HG03460 (cell line): Measurements from ENCODE around the gene TMEM9.

Experiments
- ATAC-seq: cut with Tn5 transposase; IDR thresholded peaks from one replicate; pipeline ENCODE4 v1.9.1; 2021; ENCODE audit not compliant: unreplicated experiment

TMEM9 gene

GRCh38 chr1:201109651-201110050 lies 44.6 kb downstream of the TMEM9 start:
- ATAC-seq, result no peak

GRCh38 chr1:201108614-201109013 lies 45.7 kb downstream of the TMEM9 start:
- ATAC-seq, result no peak

DNA sequence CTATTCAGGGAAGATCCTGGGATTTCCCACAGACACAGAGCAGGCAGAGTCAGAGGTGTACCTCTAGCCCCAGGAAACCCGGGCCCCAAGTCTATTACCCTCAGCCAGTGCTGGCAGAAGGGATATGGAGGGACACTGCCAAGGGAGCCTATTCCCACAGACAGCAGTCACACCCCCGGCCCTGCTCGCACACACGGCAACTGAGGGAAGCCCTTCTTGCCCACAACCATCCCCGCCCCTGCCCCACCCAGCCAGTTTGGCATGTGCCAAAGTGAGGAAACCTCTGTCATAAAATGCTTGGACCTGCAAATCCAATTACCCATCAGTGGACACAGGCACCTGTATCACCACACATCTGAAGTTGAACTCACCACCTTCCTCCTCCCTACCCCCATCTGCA lies 48.6 kb downstream of the TMEM9 start:
- ATAC-seq, result no peak

DNA sequence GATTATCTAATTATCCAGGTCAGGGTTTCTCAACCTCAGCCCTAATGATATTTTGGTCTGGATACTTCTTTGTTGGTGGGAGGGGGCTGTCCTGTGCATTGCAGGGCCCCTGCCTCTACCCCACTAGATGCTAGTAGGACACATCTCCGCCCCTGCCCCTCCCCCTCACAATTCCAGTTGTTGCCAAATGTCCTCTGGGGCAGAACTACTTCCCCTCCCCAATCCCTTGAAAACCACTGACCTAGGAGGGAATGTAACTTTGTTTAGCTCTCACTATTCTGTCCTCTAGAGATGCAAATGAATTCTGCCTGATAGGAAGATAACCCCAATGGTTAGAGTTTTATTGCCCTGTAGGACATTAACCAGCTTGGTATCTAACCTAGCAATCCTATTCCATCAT lies 50.1 kb downstream of the TMEM9 start:
- no peak for ATAC-seq

GRCh38 chr1:201103666-201104065 lies 50.6 kb downstream of the TMEM9 start:
- no peak for ATAC-seq

DNA sequence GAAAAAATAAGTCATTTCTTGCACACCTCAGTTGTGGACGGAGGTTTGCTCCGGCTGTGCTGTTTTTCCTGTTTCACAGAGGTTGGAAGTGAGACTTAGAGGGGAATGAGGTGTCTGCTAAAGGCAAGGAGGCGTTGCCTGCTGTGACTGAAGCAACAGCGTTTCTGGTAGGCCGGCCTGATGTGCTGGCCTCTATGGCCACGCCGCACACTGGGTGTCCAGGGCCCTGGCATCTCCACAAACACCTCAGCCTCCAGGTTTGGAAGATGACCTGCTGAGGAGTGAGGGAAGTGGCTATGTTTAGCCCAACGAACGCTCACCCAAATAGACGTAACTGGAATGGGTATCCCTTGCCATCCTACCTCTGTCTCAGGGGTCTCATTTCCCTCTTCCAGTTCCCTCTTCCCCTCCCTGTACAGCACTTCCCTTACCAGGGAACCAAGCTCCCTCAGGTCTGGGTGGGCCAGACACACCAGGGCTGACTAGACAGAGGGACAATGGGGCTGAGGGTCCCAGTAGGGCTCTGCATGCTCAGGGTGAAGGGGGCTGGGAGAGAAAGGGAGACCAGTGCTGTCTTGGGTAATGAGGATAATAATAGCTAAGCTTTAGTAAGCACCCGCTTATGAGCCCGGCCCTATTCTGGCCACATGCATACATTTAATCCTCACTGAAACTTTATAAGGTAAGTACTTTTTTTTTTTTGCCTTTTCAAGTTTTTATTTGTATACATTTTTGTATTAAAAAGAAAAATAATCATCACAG lies 53.9 kb downstream of the TMEM9 start:
- no peak for ATAC-seq

GRCh38 chr1:201098992-201099677 lies 55.1 kb downstream of the TMEM9 start:
- ATAC-seq, result no peak

DNA sequence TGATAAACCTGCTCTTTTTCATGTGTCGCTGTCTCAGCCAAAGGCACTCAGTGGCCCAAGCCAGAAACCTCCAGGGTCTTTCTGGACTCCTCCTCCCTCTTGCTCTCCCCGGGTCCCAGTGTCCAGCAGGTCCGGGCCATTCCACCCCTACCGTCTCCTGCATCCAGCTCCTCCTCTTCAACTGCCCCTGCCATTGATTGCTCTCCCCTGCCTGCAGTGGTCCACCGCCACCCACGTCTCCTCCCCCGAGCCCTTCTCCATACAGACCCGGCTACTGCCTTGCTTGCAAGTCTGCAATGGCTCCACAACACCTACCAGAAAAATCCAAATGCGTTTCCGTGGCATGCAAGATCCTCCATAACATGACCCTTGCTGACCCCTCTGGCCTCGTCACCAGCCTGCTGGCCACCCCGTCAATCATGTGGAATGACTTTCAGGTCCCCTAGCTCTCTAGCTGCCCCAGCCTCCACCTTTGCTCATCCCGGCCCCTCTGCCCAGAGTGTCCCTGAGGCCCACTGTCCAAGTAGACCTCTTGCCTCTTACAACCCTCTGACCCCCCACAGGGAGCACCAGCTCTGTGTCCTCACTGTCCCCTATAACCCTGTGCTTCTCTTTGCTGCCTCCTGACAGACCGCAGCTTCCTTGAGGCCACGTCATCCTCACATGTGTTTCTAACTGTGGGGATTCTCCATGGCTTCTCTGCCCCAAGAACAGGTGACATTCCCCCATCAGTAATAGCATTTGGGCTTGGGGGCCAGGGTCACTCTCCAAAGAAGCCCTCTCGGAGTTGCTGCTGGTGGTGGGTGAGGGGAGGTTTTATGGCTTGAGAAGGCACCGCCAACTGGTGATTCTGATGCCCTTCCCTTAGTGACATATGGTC lies 57.1 kb downstream of the TMEM9 start:
- ATAC-seq, result no peak

GRCh38 chr1:201096041-201096461 lies 58.2 kb downstream of the TMEM9 start:
- ATAC-seq, result no peak

DNA sequence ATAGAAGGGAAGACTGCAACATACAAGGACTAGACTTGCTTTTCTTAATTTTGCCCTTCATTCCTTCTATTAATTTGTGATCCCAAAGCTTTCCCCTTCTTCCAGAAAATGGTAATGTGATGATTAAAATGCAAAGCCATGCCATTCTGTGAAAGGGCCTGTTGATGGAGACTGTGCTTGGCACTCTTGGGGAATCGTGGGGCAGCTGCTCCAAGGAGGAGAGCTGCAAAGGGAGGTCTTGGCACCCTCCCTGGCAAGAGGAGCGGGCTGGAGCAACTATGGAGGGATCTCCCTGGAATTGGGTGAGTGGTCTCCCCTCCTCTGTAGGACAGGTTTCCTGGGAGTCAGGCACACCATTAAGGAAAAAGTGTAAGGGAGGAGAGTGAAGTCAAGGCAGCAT lies 58.7 kb downstream of the TMEM9 start:
- no peak for ATAC-seq

DNA sequence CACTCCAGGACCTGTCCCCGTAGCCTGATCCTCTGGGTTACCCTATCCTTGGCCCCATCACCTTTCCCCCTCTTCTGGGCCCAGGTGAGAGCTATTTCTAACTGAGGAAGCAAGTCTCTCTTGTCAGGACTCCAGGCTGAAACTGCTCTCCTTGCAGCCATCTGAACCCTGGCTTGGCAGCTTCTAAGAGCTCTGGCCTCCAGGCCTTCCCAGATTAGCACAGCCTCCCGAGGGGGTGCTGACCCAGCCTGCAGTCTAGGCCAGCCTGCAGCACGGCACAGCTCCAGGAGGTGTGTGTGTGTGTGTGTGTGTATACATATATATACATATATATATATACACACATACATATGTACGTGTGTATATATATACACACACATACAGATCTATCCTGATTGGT lies 59.4 kb downstream of the TMEM9 start:
- ATAC-seq, result no peak

GRCh38 chr1:201093962-201094361 lies 60.3 kb downstream of the TMEM9 start:
- ATAC-seq, result no peak

DNA sequence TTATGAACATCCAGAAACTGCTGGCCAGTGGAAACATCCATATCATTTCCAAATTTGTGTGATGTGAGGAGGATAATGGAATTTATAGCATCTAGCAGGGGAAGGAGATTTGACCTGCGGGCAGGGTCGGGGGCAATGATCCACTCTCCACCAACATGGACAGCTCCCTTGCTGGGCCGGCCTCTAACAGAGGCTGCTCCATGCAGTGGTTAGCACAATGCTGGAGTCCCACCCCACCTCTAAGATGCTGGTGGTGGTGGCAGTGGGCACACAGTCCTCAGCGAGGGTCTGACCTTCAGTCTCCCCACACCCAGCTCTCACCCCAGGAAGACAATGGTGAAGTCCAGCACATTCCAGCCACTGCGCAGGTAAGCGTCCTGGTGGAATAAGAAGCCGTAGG lies 60.7 kb downstream of the TMEM9 start:
- ATAC-seq, result no peak

- no peak for ATAC-seq
These were observed 61.5 kb downstream of the TMEM9 start for GRCh38 chr1:201092738-201093137.

DNA sequence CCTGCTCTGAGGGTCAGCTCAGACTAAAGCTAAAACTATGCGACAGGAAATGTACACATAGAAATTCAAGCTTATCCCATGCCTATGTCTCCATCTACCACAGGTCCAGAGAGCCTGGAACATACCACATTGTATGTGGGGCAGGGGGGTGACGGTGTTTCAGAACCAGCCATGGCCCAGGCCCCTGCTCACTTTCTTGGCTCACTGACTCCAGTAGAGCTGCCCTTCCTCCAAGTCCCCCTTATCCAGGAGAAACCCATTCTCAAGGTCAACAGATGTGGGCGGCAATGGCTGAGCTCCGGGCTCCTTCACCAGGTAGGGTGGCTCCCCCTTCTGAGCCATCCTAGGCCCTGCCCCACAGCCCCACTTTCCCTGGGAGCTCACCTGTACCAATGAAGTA lies 63.0 kb downstream of the TMEM9 start:
- no peak for ATAC-seq

GRCh38 chr1:201090541-201090940 lies 63.7 kb downstream of the TMEM9 start:
- no peak for ATAC-seq

DNA sequence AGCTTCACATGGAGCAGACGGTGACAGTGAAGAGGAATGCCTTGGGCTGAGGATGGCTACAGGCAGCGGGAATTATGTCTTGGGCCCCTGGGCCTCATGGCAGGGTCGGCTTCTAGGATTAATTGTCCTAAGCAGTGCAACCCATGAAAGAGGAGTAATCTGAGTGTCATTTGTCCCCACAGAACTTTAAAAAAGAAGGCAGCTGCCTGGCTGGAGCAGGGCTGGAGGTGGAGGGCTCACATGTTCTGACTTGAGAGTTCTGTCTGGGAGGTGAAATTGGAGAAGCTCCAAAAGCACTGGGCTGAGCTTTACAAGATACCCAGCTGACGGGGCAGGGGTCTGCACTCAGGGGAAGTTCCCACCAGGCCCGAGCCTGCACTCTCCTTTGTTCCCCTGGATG lies 64.7 kb downstream of the TMEM9 start:
- ATAC-seq, result no peak

GRCh38 chr1:201088901-201089525 lies 65.3 kb downstream of the TMEM9 start:
- ATAC-seq, result no peak

DNA sequence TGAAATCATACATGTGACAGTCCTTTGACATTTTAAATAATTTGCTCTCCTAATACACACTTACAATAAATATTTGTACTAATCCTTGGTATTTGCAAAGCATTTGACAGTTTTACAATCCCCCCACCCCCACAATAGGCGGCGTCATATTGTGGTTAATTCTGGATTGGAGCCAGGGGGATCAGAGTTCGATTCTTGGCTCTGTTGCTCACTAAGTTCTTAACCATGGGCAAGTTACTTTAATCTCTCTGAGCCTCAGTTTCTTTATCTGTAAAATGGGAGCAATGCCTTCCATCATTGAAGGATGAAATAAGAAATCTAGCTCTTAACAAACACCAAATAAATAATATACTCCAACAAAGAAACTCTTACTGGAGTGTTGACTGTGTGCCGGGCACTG lies 65.9 kb downstream of the TMEM9 start:
- no peak for ATAC-seq

DNA sequence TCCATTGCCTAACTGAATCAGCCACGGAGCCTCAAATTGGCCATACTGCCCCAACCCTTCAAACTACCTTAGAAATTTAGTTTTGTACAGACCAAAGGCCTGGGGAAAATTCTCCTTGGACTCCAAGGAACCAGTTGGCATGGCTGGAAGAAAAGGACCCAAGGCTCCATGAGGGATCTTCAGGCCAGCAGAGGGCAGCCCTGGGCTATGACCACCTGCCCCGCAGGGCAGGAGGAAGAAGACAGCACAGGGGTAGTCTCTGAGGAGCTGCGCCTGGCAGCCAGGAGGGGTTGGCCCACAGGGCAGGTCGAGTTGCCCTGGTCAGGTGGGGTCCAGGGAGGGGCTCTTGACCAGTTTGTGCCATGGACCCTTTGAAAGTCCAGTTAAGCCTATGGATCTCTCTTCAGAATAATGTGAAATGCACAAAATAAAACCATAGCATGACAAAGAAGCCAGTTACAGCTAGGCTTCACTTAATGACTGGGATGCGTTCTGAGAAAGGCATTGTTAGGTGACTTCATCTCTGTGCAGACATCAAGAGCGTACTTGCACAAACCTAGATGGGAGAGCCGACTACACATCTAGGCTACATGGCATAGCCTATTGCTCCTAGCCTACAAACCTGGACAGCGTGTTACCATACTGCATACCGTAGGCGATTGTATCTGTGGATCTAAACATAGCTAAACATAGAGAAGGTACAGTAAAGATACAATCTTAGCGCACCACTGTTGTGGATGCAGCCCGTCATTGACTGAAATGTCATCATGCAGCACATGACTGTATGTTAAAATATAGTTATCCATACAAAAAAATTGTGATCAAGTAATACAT lies 68.2 kb downstream of the TMEM9 start:
- ATAC-seq, result no peak
